HEK293T (cell line): Measurements from ENCODE around the gene RIOX2.

Source experiments
- CTBP1 ChIP-seq: fragments of 450-650 bp; IDR thresholded peaks from 2 replicates; pipeline ENCODE4 v1.6.1; 2016; ENCODE audit warnings: borderline replicate concordance
- FOXK2 ChIP-seq: fragments of 450-650 bp; IDR thresholded peaks from 2 replicates; pipeline ENCODE4 v1.6.1; 2016; ENCODE audit warnings: mild to moderate bottlenecking
- LEF1 ChIP-seq: fragments of 450-650 bp; IDR thresholded peaks from 2 replicates; pipeline ENCODE4 v1.6.1; 2017; ENCODE audit warnings: mild to moderate bottlenecking, borderline replicate concordance
- SP1 ChIP-seq: fragments of 450-650 bp; IDR thresholded peaks from 2 replicates; pipeline ENCODE4 v1.6.1; 2017
- ZNF384 ChIP-seq: fragments of 450-650 bp; IDR thresholded peaks from 2 replicates; pipeline ENCODE4 v1.6.1; 2016

DNA sequence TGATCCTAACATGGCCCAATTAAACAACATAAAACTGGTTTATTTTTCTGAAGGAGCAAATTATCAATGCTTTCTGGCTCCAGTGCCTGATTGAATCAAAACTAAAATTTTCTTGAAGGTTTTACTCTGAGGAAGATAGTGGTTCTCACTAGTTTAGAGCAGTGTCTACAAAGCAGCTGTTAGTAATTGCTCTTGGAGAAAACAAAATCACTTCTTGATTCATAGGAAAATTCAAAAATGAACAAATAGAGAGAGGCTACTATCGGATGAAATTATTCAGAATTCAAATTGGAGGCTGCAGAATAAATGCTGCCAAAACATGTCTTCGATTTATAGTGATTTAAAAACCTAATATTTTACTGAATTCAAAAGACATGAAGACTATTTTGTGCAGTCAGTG lies 15.1 kb upstream of the RIOX2 start:
- TF ChIP-seq CTBP1, result no peak
- no peak for TF ChIP-seq ZNF384
- no peak for TF ChIP-seq SP1
- no peak for TF ChIP-seq LEF1
- no peak for TF ChIP-seq FOXK2
